NT2/D1 (cell line): ENCODE results near the gene BSG.

ENCODE experiments used
- SUZ12 ChIP-seq: IDR thresholded peaks from 2 replicates; pipeline ENCODE4 v1.6.1; 2011; ENCODE audit not compliant: insufficient read length, insufficient read depth; ENCODE audit errors: extremely low read depth
- YY1 ChIP-seq: IDR thresholded peaks from 2 replicates; pipeline ENCODE4 v1.6.1; 2011; ENCODE audit not compliant: insufficient read length, insufficient read depth
- ZNF274 ChIP-seq: IDR thresholded peaks from 2 replicates; pipeline ENCODE4 v1.6.1; 2011; ENCODE audit warnings: mild to moderate bottlenecking, low read depth, low read length

DNA sequence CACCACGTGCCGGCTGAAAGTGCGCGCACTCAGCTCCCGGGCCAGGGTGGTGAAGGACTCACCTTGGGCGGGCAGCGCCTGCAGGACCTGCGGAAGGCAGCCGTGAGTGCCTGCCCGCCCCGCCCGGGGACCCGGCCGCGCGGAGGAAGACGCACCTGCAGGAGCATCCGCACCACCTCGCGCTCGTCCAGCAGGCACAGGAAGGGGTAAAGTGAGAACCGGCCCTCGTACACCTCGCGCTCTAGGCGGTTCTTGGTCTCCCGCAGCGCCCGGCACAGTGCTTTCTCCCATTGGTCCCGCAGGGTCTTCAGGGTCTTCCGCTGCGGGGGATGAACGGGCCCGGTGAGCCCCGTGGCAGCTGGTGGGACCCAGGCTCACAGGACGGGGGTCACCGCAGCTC, 50.3 kb downstream of the BSG start:
- TF ChIP-seq YY1 = no peak
- no peak for TF ChIP-seq ZNF274
- TF ChIP-seq SUZ12 = no peak
